Mucosa of descending colon (tissue), 3 donors: ENCODE data around the gene PALMD. TPM values are rescaled to one million over a fixed set of nuclear protein-coding genes. Genes with fewer than 3 reads are reported as not detected.

Source experiments
- ATAC-seq: fragments of 200-7000 bp; cut with Tn5 transposase; one replicate; pipeline ENCODE4 v1.9.1; 2020; ENCODE audit warnings: mild to moderate bottlenecking, moderate library complexity
- DNase-seq, 3 donors: peaks; one replicate each; pipeline ENCODE4 v3.0.0-alpha.2; 2020
- H3K36me3 ChIP-seq: fragments of 200-600 bp; one replicate; pipeline ENCODE4 v1.8.0; 2021; ENCODE audit warnings: low read depth, mild to moderate bottlenecking
- H3K4me1 ChIP-seq: fragments of 200-600 bp; one replicate; pipeline ENCODE4 v1.8.0; 2021; ENCODE audit warnings: low read depth, mild to moderate bottlenecking
- H3K4me3 ChIP-seq: fragments of 200-600 bp; one replicate; pipeline ENCODE4 v1.8.0; 2021; ENCODE audit warnings: mild to moderate bottlenecking
- H3K9me3 ChIP-seq: fragments of 200-600 bp; one replicate; pipeline ENCODE4 v1.8.0; 2021; ENCODE audit warnings: mild to moderate bottlenecking
- CTCF ChIP-seq: fragments of 200-600 bp; IDR thresholded peaks from one replicate; pipeline ENCODE4 v1.8.0; 2022; ENCODE audit warnings: antibody characterized with exemption, mild to moderate bottlenecking
- intact Hi-C, 2 donors: fragments of 100-400 bp; cut with DNase I in 1 of 2; cut with micrococcal nuclease in 1 of 2; formaldehyde crosslinking; loops; one replicate each; pipeline versions ENCODE4 v1.11.0 to v1.11.1; 2022; cut with DNase I, micrococcal nuclease
- total RNA-seq, 3 donors: library from RNA; stranded (reverse); fragmentation: NEBNext Ultra II Directional in 2 of 3; extraction: Animal tissue kit (Norgen Biotek cat#: 25700) in 2 of 3; gene quantifications; one replicate each; pipeline versions ENCODE4 v1.2.1 to v1.2.4, GENCODE V29; 2021 to 2023
- donor health status: DM: no; HTN: no; CAD: no; lungs with moderate emphysema.
- donor health status: DM: no; HTN: no; CAD: no.
- donor health status: DM: no; HTN: yes; CAD: no.

PALMD gene
- total RNA-seq, 3 donors from 2014 or later, result 1.6 to 4.4 (median 4.3) TPM

GRCh38 chr1:99669821-99670220 is 23.9 kb downstream of the PALMD start:
- H3K4me1 ChIP-seq, result no peaks in the 10 kb centered on the region
- no peaks in the 10 kb centered on the region for H3K9me3 ChIP-seq
- ATAC-seq, result no peak
- no peak for DNase-seq
- no peaks in the 10 kb centered on the region for H3K36me3 ChIP-seq
- no peak overlapping the region for H3K4me3 ChIP-seq
- TF ChIP-seq CTCF, result no peak
- intact Hi-C loops, result no loop called here

DNA sequence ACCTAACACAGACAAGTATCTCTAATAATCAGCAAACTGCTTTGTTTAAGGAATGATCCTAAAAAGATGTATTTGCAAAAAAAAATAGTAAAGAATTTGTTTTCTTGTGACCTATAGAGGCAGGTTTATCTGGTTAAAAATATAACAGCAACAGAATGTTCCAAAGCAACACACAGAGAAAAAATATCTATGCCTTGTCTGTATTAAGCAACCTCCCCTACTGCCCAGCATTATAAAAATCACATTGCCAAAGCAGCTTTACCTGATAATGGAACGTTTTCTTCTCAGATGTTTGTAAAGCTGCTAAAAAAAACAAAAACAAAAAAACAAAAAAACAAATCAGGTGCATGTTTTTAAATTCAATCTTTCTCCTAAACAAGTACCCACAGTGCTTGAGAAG is 24.7 kb downstream of the PALMD start:
- no peaks in the 10 kb centered on the region for H3K4me1 ChIP-seq
- no peaks in the 10 kb centered on the region for H3K9me3 ChIP-seq
- H3K4me3 ChIP-seq, result no peak overlapping the region
- no peaks in the 10 kb centered on the region for H3K36me3 ChIP-seq
- no peak for ATAC-seq
- no peak for DNase-seq
- intact Hi-C loops, result no loop called here
- no peak for TF ChIP-seq CTCF

- H3K9me3 ChIP-seq, result no peaks in the 10 kb centered on the region
- intact Hi-C loops, result no loop called here
- no peak overlapping the region for H3K4me3 ChIP-seq
- no peak for DNase-seq
- ATAC-seq, result no peak
- no peaks in the 10 kb centered on the region for H3K36me3 ChIP-seq
- TF ChIP-seq CTCF, result no peak
- H3K4me1 ChIP-seq, result no peaks in the 10 kb centered on the region
These were observed 26.1 kb downstream of the PALMD start for GRCh38 chr1:99672038-99672437.

DNA sequence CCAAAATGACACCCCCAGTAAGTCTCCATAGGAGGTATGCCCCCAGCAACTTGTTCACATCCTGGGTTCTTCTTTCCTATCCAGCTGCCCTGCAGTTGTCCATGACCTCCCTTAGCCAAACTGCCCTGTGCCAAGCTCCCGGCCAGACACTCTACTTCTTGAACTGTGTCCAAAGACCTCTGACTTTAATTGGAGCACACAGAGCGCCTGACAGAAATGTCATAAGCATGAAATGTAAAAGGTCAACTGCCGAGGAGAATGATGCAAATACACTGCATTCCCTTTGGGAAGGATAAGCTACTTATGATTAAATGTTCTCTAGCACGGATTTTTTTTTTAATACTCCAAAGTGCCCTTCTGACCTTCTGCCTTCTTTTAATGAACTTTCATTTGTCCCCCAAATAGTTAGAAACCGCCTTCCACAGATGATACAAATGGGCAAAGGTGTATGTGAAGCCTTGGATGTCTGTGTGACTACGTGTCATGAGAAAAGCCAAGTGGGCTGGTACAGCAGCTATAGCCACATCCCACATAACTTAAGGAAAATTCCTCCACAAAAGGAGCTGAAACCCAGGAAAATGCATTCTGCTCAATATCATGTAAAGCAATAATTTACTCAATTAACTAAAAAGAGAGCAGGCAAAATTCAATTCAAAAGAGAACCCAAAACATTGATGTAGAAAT is 26.8 kb downstream of the PALMD start:
- Histone ChIP-seq H3K4me3 (no peak overlapping the region), H3K9me3 (no peaks in the 10 kb centered on the region), H3K36me3 (no peaks in the 10 kb centered on the region), H3K4me1 (no peaks in the 10 kb centered on the region)
- DNase-seq (no peak), ATAC-seq (no peak)
- intact Hi-C loops, result no loop called here
- TF ChIP-seq CTCF, result no peak

DNA sequence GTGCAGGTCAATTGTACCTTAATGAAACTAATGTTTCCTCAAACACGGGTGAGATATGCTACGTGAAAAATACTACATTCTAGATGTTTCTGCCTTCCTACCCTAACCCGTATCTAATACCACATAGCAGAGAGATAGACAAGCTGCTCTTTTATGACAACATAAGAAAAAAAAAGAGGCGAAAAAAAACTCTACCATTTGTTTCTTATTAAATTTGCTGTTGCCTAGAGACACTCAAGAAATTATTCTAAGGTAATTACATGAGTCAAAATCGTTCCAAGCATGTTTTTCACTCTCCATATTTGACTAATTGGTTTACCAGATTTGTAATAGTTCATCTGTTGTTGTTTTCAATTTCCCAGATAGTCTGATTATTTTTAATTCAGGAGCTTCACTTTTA is 27.4 kb downstream of the PALMD start:
- Histone ChIP-seq H3K4me1 (no peaks in the 10 kb centered on the region), H3K4me3 (no peak overlapping the region), H3K36me3 (no peaks in the 10 kb centered on the region), H3K9me3 (no peaks in the 10 kb centered on the region)
- intact Hi-C loops, result no loop called here
- no peak for ATAC-seq
- DNase-seq, result no peak
- TF ChIP-seq CTCF, result no peak
